GM19397 (cell line): ENCODE data around the gene WBP2.
A peak's percentile ranks its signal among the peaks of the same experiment; 100 is the strongest.
"Not testable (repeated sequence)": the region's sequence is repeated elsewhere in the genome, so short reads cannot be mapped to it uniquely, and the experiment has no call there.

ENCODE experiments used
- ATAC-seq: cut with Tn5 transposase; IDR thresholded peaks from one replicate; pipeline ENCODE4 v1.9.1; 2021; ENCODE audit warnings: mild to moderate bottlenecking, moderate library complexity; ENCODE audit not compliant: unreplicated experiment

The WBP2 gene

DNA sequence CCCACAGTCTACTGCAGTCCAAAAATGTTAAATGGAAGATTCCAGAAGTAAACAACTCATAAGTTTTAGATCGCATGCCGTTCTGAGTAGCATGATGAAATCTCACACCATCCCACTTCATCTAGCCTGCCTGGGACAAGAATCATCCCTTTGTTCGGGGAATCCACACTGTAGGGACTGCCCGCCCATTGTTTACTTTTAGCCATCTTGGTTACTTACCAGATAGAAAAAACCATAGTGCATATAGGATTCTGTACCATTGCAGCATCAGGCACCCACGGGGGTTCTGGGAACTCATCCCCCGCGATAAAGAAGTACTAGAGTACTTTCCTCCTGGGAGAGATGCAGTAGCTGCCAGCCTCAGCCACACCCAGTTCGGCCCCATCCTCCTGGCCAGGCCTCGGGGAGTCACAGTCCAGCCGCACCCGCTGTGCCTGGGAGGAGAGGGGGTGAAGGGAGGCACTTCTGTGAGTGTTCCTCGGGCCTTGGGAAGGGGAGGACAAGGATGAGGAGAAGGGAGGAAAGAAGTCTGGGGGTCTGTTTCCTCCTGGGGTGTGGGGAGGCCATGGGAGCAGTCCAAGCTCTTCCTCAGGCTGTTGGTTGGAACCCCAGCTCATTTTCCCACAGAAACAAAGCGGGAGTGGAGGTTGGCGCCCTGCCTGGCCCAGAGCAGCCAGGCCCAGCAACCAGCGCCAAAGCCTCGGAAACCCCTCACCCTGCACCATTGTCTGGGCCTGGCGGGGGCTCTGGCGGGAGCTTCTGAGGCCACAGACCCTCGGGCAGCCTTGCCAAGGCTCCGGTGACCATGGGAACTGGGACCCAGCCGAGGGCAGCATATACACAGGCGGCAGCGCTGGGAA is 14.4 kb upstream of the WBP2 start:
- no peak for ATAC-seq

DNA sequence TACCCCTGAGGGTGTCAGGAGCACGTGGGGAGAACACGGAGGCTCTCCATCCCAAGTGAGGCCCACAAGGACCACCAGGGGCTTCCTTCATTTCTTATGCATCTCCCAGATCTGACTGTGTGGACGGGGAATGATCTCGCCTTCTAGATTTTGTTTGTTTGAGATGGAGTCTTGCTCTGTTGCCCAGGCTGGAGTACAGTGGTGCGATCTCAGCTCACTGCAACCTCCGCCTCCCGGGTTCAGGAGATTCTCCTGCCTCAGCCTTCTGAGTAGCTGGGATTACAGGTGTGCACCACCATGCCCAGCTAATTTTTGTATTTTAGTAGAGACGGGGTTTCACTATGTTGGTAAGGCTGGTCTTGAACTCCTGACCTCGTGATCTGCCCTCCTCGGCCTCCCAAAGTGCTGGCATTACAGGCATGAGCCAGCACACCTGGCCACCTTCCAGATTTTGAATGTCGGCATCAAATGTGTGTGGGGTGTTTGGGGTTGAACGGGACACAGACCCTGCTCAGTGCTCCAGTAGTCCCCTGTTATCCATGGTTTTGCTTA is 13.7 kb upstream of the WBP2 start:
- not testable (repeated sequence) for ATAC-seq

GRCh38 chr17:75865404-75866188 is 10.5 kb upstream of the WBP2 start:
- ATAC-seq, result not testable (repeated sequence)

GRCh38 chr17:75864887-75865286 is 9.8 kb upstream of the WBP2 start:
- ATAC-seq, result not testable (repeated sequence)

DNA sequence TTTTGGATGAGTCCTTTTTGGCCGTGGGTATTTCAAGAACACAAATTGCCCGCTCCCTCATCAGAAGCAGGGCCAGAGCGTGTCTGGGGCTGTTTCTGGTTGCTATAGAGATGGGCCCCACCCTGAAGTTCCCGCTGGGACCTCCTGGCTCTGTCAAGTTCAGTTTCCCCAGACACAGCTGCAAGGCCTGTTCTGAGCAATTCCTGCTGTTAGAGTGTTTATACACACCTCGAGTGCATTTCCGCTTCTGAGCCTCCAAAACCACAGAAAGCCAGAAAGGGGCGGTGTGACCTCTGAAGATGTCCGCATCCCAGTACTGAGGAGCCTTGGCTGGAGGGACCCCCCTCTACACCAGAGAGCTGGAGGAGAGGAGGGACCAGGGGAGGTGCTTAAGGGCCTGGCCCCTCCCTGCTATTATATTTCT is 9.3 kb upstream of the WBP2 start:
- peak; percentile 81 for ATAC-seq

DNA sequence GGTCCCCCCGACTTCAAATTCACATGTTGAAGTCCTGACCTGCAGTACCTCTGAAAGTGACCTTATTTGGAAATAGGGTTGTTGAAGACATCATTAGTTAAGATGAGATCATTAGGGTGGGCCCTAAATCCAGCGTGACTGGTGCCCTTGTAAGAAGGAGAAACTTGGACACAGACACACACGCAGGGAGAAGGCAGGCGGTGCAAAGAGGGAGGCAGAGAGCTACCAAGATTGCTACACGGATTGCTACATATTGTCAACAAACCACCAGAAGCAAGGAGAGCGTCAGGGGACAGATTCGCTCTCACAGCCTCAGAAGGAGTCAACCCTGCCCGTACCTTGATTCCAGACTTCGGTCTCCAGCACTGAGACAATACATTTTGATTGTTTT is 6.8 kb upstream of the WBP2 start:
- ATAC-seq, result no peak

DNA sequence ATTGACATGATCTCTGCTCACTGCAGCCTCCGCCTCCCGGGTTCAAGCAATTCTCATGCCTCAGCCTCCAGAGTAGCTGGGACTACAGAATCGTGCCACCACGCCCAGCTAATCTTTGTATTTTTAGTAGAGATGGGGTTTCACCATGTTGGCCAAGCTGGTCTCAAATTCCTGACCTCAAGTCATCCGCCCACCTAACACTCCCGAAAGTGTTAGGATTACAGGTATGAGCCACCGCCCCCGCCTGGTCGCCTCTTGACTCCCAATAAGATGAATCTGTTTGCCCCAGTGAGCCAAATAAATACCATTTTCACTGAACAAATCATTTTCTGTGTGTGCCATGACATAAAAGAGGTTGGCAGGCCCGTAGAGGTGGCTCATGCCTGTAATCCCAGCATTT is 4.2 kb upstream of the WBP2 start:
- ATAC-seq, result not testable (repeated sequence)

GRCh38 chr17:75856062-75856756 is 1.1 kb upstream of the WBP2 start:
- no peak for ATAC-seq

DNA sequence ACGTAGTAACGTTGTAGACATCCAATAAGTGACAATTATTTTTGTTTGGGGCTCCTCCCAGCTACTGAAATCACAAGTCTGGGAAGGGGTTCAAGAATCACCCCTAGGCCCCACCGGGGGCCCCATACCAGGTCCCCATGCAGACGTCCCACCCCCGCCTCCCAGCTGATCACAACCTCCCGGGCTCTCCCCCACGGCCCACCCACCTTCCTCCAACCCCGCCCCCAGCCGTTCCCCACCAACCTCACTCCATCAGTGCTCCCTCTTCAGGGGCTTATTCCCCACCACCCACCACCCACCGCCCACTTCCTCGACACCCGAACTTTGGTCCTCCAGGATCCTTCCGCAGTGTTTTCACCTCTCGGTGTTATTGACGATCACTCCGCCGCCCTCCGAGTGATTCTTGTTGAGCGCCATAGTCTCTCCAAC is 240 bp downstream of the WBP2 start:
- peak; percentile 1 for ATAC-seq

- ATAC-seq, result no peak
Observed at GRCh38 chr17:75854101-75854748, 910 bp downstream of the WBP2 start.

DNA sequence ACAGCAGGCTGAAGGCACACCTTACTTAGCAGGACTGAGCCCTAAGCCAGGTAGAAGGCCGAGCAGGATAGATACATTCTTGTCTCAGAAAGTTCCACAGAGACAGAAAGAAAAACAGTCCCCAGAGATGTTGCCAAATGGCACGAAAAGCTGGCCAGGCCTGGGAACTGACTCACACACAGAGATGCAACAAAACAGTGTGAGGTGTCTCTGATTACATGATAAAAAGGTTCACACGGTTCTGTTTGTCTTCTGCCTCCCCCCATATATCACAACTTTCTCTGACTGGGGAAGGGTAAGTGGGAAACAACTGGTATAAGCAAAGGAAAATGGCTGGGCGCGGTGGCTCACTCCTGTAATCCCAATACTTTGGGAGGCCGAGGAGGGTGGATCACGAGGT is 1.7 kb downstream of the WBP2 start:
- no peak for ATAC-seq

DNA sequence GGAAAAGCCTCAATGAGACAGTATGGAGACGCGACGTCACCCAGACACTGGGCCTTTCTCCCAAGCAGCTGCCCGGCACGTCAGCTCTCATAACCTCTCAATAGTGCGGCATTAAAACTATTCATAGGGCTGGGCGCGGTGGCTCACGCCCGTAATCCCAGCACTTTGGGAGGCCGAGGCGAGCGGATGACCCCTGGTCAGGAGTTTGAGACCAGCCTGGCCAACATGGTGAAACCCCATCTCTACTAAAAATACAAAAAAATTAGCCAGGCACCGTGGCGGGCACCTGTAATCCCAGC is 3.5 kb downstream of the WBP2 start:
- ATAC-seq, result not testable (repeated sequence)

DNA sequence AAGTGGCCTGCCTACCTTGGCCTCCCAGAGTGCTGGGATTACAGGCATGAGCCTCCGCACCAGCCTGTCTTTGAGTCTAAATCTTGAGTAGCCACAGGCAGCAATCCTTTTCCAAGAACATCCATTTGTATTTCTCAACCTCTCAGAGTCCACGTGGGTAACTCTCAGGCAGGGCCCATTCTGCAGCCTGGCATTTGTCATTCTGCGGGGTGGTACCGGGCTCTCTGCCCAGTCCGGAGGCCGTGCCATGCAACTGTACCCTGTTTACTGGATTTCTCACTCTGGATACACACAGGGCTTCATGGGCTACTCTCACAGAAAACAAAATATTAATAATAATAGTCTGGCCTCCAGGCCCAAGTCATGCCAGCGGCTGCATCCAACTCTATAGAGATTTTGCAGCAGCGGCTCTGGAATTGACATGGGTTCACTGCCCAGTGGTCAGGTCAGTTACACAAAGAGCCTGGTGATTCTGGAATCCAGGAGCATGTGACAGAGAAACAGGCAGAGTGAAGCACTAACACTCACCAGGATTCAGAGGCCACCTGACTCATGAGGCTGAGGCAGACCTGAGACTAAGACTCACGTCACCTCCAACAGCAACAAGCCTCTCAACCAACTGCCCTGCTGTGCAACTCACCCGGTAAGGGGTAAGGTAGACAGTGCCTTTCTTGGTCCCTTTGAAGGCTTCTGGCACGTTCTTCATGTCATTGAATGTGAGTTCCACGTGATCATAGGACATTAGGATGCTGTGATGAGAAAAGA is 4.0 kb downstream of the WBP2 start:
- ATAC-seq, result no peak

- no peak for ATAC-seq
Observed at GRCh38 chr17:75849724-75850123, 5.4 kb downstream of the WBP2 start.

- ATAC-seq, result no peak
Observed at GRCh38 chr17:75849279-75849646, 5.9 kb downstream of the WBP2 start.

GRCh38 chr17:75848523-75849278 is 6.4 kb downstream of the WBP2 start:
- ATAC-seq, result no peak

GRCh38 chr17:75847614-75848522 is 7.3 kb downstream of the WBP2 start:
- ATAC-seq, result no peak
